Kidney (tissue), 14 donors: ENCODE data around the gene C1orf21. TPM values are rescaled to one million over a fixed set of nuclear protein-coding genes. Genes with fewer than 3 reads are reported as not detected.

Experiments used
- DNase-seq, 5 donors: peaks; one replicate each; pipeline ENCODE4 v3.0.0-alpha.2; 2013 to 2020
- FAIRE-seq: peaks from 2 replicates; lab custom pipeline; 2012; peaks lifted over from hg19 to GRCh38; lab: Jason Lieb, UNC
- H3K27ac ChIP-seq, 2 donors: one replicate each; pipeline ENCODE4 v1.7.0; 2013; ENCODE audit warnings: low read depth in 2 of 2, low read length in 2 of 2, inconsistent platforms in 1 of 2
- H3K27me3 ChIP-seq: one replicate; pipeline ENCODE4 v1.7.1; 2013; ENCODE audit warnings: low read length, inconsistent platforms; ENCODE audit not compliant: control insufficient read depth, insufficient read depth
- H3K36me3 ChIP-seq, 3 donors: one replicate each; pipeline versions ENCODE4 v1.7.0 to v1.7.1; 2013; ENCODE audit warnings: low read length in 3 of 3, control low read depth in 1 of 3, inconsistent platforms in 1 of 3; ENCODE audit not compliant: insufficient read depth in 3 of 3, control insufficient read depth in 2 of 3
- H3K4me1 ChIP-seq, 3 donors: one replicate each; pipeline versions ENCODE4 v1.7.0 to v1.7.1; 2013; ENCODE audit warnings: low read length in 3 of 3, inconsistent platforms in 1 of 3, low read depth in 1 of 3; ENCODE audit not compliant: control insufficient read depth in 2 of 3, insufficient read depth in 2 of 3
- H3K4me3 ChIP-seq, 3 donors: one replicate each; pipeline versions ENCODE4 v1.7.0 to v1.8.1; 2013; ENCODE audit warnings: low read length in 3 of 3, control low read depth in 1 of 3, inconsistent platforms in 1 of 3
- H3K9ac ChIP-seq, 3 donors: one replicate each; pipeline versions ENCODE4 v1.7.0 to v1.7.1; 2013; ENCODE audit warnings: low read length in 3 of 3, control low read depth in 1 of 3, inconsistent platforms in 1 of 3
- H3K9me3 ChIP-seq, 3 donors: one replicate each; pipeline versions ENCODE4 v1.7.0 to v1.7.1; 2013; ENCODE audit warnings: low read length in 3 of 3, control low read depth in 1 of 3, inconsistent platforms in 1 of 3; ENCODE audit not compliant: control insufficient read depth in 2 of 3, insufficient read depth in 1 of 3
- intact Hi-C: fragments of 100-400 bp; cut with DNase I; formaldehyde crosslinking; loops from one replicate; pipeline ENCODE4 v1.11.1; 2022
- polyA plus RNA-seq: library from polyadenylated mRNA; stranded (reverse); fragments of 350-450 nt; fragmentation: Illumina TruSeq; extraction: RNeasy Lipid Tissue Mini Kit (QIAGEN cat#74804); gene quantifications from one replicate; pipeline ENCODE4 v1.2.3, GENCODE V29; 2014; ENCODE audit warnings: low read depth, low replicate concordance; ENCODE audit not compliant: insufficient read depth
- total RNA-seq: library from RNA; stranded (reverse); fragmentation: NEBNext Ultra II Directional; extraction: Animal tissue kit (Norgen Biotek cat#: 25700); gene quantifications from one replicate; pipeline ENCODE4 v1.2.1, GENCODE V29; 2021
- TF ChIP-seq, protein P1 (sequence below): IDR thresholded peaks from 3 replicates; pipeline ENCODE4 v1.5.1; 2012; ENCODE audit warnings: mild to moderate bottlenecking, moderate library complexity, borderline replicate concordance; ENCODE audit not compliant: insufficient read depth; ENCODE audit errors: extremely low read depth
- donor health status: control.
- donor health status: control.
- donor health status: control.
- donor health status: control.
- donor health status: control.
- donor health status: DM: yes; HTN: yes; CAD: no.
- donor health status: Normal renal cell carcinoma (clear cell type).

C1orf21 gene
- total and polyA plus RNA-seq, 2 donors from 2014 or later, result 18.3 to 18.6 TPM

DNA sequence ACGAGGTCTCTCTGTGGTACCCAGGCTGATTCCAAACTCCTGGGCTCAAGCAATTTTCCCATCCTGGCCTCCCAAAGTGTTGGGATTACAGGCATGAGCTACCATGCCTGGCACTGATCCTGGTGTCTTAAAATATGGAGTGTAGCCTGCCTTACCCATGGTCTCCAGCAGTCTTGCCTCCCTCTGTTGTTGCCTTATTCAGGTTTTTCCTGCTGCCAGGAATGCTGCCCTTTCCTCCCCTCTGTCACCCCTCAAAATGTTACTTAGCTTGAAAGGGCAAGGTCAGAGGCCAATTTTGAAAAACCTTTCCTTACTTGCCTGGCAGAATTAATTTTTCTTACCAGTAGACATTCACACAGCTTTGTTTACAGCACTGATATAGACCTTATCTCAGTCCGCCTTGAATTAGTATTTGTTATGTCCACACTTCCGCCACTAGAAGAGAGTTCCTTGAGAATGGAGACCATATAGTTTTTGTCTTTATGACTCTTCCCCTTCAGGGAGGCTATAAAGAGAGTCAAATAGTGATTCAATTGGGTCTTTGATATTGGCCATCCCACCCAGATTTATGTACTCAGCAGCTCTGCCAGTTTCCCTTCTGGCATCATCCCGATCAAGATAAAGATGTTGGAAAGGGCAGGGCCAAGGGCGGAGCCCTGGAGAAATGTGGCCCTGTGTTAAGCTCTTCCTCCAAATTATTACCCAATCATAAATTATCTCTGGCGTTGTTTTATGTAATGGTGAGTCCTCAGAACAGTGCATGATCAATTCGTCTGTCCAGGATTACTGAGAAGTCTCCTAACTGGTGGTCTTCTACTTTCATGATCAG lies 38.8 kb downstream of the C1orf21 start:
- Histone ChIP-seq H3K9ac (no peak overlapping the region), H3K4me1 (no peaks in the 10 kb centered on the region), H3K4me3 (no peak overlapping the region), H3K36me3 (no peaks in the 10 kb centered on the region), H3K27ac (no peak overlapping the region), H3K27me3 (no peaks in the 10 kb centered on the region), H3K9me3 (no peaks in the 10 kb centered on the region)
- intact Hi-C loops, result no loop called here
- TF ChIP-seq, protein P1, sequence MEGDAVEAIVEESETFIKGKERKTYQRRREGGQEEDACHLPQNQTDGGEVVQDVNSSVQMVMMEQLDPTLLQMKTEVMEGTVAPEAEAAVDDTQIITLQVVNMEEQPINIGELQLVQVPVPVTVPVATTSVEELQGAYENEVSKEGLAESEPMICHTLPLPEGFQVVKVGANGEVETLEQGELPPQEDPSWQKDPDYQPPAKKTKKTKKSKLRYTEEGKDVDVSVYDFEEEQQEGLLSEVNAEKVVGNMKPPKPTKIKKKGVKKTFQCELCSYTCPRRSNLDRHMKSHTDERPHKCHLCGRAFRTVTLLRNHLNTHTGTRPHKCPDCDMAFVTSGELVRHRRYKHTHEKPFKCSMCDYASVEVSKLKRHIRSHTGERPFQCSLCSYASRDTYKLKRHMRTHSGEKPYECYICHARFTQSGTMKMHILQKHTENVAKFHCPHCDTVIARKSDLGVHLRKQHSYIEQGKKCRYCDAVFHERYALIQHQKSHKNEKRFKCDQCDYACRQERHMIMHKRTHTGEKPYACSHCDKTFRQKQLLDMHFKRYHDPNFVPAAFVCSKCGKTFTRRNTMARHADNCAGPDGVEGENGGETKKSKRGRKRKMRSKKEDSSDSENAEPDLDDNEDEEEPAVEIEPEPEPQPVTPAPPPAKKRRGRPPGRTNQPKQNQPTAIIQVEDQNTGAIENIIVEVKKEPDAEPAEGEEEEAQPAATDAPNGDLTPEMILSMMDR, result no peak
- DNase-seq (no peak), FAIRE-seq (no peak)

- H3K9ac ChIP-seq, result no peak overlapping the region
- H3K4me1 ChIP-seq, result no peaks in the 10 kb centered on the region
- no peaks in the 10 kb centered on the region for H3K36me3 ChIP-seq
- intact Hi-C loops, result no loop called here
- no peak for FAIRE-seq
- H3K9me3 ChIP-seq, result no peaks in the 10 kb centered on the region
- no peak overlapping the region for H3K4me3 ChIP-seq
- H3K27ac ChIP-seq, result no peak overlapping the region
- no peak for DNase-seq
- H3K27me3 ChIP-seq, result no peaks in the 10 kb centered on the region
- TF ChIP-seq, protein P1, result no peak
Observed at GRCh38 chr1:184426278-184426674, 39.4 kb downstream of the C1orf21 start.

- Histone ChIP-seq H3K36me3 (no peaks in the 10 kb centered on the region), H3K27me3 (no peaks in the 10 kb centered on the region), H3K9ac (no peak overlapping the region), H3K9me3 (no peaks in the 10 kb centered on the region), H3K27ac (no peak overlapping the region), H3K4me1 (no peaks in the 10 kb centered on the region), H3K4me3 (no peak overlapping the region)
- DNase-seq, result no peak
- FAIRE-seq, result no peak
- TF ChIP-seq, protein P1, result no peak
- intact Hi-C loops, result no loop called here
Observed at GRCh38 chr1:184427722-184428121, 40.9 kb downstream of the C1orf21 start.
